ENCODE measurements around the gene KPTN.

KPTN gene

DNA sequence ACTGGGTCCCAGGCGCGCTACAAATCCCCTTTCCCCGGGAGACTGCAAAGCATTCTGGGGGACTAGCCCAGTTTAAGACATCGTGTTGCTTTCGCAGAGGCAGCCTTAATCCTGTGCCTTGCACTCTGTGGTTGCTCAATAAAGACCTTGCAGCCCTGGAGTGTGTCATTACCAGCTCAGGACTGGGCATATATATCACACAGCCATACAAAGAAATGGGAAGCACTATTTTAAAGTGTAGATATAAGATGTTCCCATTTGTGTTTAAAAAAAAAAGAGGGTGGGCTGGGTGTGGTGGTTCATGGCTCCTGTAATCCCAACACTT lies 19.8 kb upstream of the KPTN start:
- TF ChIP-seq CTCF (IDR thresholded peaks at IDR 0.05; ENCODE audit: insufficient read depth, missing control alignments), result no peak
- FAIRE-seq (no peak), DNase-seq (ENCODE audit: insufficient read length, low spot score) (no peak)

GRCh38 chr19:47503130-47503825 lies 19.3 kb upstream of the KPTN start:
- no peak for FAIRE-seq
- TF ChIP-seq CTCF (IDR thresholded peaks at IDR 0.05; ENCODE audit: insufficient read depth, missing control alignments), result no peak
- DNase-seq (ENCODE audit: insufficient read length, low spot score), result no peak

DNA sequence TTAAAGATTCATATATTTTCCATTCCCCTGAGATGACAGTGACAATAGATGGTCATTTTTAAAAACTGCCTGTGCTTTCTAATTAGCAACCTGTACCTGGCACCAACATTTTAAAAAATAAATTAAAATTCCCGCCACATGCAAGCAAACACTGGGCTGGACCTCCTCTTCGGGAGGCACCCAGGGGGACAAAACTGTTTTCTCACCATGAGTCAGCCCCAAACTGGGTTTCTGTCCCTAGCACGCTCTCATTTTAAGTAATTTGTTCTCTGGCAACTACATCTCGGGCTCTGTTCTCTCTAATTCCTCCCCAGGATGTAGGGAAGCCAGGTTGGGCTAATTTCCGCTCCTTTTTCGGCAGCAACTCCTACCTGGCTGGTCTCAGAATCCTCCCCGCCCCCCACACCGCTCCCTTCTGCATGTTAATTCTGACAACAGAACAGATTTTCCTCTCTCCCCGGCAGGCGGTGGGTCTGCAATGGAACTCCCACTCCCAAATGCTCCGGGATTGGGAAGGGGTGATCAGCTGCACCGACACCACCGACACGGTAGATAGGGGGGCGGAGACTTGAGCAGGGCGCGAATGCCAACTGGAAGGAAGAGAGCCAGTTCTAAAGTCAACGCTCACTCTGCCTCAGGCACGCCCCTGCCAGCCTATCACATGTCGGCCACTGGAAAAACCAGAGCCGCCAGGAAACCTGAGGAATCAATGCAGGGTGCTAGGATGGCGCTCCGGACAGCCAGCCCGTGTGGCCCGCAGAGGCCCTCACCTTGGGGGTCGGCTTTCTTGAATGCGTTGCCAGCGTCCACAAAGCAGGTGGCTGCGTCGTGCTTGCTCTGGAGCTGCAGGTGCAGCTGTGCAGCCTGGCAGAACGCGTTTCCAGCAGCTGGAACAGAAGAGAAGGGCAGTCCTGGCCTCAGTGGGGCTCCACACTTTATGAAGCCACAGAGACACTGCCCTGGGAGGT lies 16.1 kb upstream of the KPTN start:
- FAIRE-seq, result no peak
- DNase-seq (ENCODE audit: insufficient read length, low spot score), result no peak
- TF ChIP-seq CTCF (IDR thresholded peaks at IDR 0.05; ENCODE audit: insufficient read depth, missing control alignments), result no peak

- TF ChIP-seq CTCF (IDR thresholded peaks at IDR 0.05; ENCODE audit: insufficient read depth, missing control alignments), result no peak
- DNase-seq (ENCODE audit: insufficient read length, low spot score) (no peak), FAIRE-seq (no peak)
Measured at GRCh38 chr19:47499371-47499770, 15.4 kb upstream of the KPTN start.

DNA sequence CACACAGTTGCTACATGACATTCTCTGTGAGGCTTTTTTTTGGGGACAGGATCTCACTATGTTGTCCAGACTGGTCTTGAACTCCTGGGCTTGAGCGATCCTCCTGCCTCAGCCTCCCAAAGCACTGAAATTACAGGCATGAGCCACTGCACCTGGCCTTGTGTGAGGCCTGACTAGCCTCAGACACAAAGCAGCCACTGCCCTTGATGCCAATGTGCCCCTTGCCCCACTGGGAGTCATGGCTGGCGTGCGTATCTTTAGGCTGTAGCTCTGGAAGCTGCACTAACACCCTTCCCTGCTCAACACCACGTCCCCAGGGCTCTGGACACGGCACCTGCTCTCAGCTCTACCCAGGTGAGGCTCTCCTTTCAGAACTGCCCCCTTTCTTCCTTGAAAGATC lies 14.5 kb upstream of the KPTN start:
- DNase-seq (ENCODE audit: insufficient read length, low spot score) (no peak), FAIRE-seq (no peak)
- TF ChIP-seq CTCF (IDR thresholded peaks at IDR 0.05; ENCODE audit: insufficient read depth, missing control alignments), result no peak

- no peak for FAIRE-seq
- TF ChIP-seq CTCF (IDR thresholded peaks at IDR 0.05; ENCODE audit: insufficient read depth, missing control alignments), result no peak
- DNase-seq (ENCODE audit: insufficient read length, low spot score), result no peak
Measured at GRCh38 chr19:47497821-47498520, 14.0 kb upstream of the KPTN start.

Measured in D721Med (cell line).